OCI-LY1 (cell line): ENCODE results near the gene GADD45A.

ENCODE experiments used
- H2AFZ ChIP-seq: fragments of 200-600 bp; sonication (generic), shearing (Covaris generic); 2 replicates; pipeline ENCODE4 v1.6.0; 2014; ENCODE audit warnings: antibody characterized with exemption, mild to moderate bottlenecking, low read length
- H3F3A ChIP-seq: fragments of 200-600 bp; sonication (generic), shearing (Covaris generic); 2 replicates; pipeline ENCODE4 v1.6.0; 2014; ENCODE audit warnings: mild to moderate bottlenecking, antibody characterized with exemption, low read length, moderate library complexity; ENCODE audit not compliant: insufficient read depth
- H3K27ac ChIP-seq: fragments of 200-600 bp; sonication (generic); 2 replicates; pipeline ENCODE4 v1.5.1; 2014; ENCODE audit warnings: low read length, mixed run types, mild to moderate bottlenecking, low read depth; ENCODE audit not compliant: poor library complexity, severe bottlenecking
- H3K27me3 ChIP-seq: fragments of 200-600 bp; sonication (generic); 2 replicates; pipeline ENCODE4 v1.6.0; 2014; ENCODE audit warnings: antibody characterized with exemption, mild to moderate bottlenecking, low read length, moderate library complexity; ENCODE audit not compliant: insufficient read depth
- H3K36me3 ChIP-seq: fragments of 200-600 bp; sonication (generic); 2 replicates; pipeline ENCODE4 v1.6.1; 2014; ENCODE audit warnings: mild to moderate bottlenecking, antibody characterized with exemption, low read length, moderate library complexity, mixed read lengths; ENCODE audit not compliant: insufficient read depth
- H3K4me1 ChIP-seq: fragments of 200-600 bp; sonication (generic); 2 replicates; pipeline ENCODE4 v1.5.1; 2014; ENCODE audit warnings: mild to moderate bottlenecking, low read length, moderate library complexity; ENCODE audit not compliant: insufficient read depth, severe bottlenecking
- H3K4me2 ChIP-seq: fragments of 200-600 bp; sonication (generic), shearing (Covaris generic); 2 replicates; pipeline ENCODE4 v1.6.1; 2014; ENCODE audit warnings: low read length
- H3K4me3 ChIP-seq: fragments of 200-600 bp; sonication (generic); 2 replicates; pipeline ENCODE4 v1.5.1; 2014; ENCODE audit warnings: low read length, low read depth, mild to moderate bottlenecking, mixed read lengths; ENCODE audit not compliant: poor library complexity, severe bottlenecking
- H3K79me2 ChIP-seq: fragments of 200-600 bp; shearing (Covaris generic); 2 replicates; pipeline ENCODE4 v1.6.1; 2016; ENCODE audit warnings: mixed run types, low read length, mixed read lengths; ENCODE audit not compliant: insufficient read depth
- H3K9ac ChIP-seq: fragments of 200-600 bp; sonication (generic), shearing (Covaris generic); 2 replicates; pipeline ENCODE4 v1.6.1; 2014; ENCODE audit warnings: mild to moderate bottlenecking, low read length, mixed read lengths
- H3K9me2 ChIP-seq: fragments of 200-600 bp; sonication (generic), shearing (Covaris generic); 2 replicates; pipeline ENCODE4 v1.6.1; 2014; ENCODE audit warnings: low read depth, mild to moderate bottlenecking, low read length, mixed read lengths
- H3K9me3 ChIP-seq: fragments of 200-600 bp; shearing (Covaris generic); 2 replicates; pipeline ENCODE4 v1.6.1; 2014; ENCODE audit warnings: low read length, mixed read lengths
- H4K20me1 ChIP-seq: fragments of 200-600 bp; sonication (generic), shearing (Covaris generic); 2 replicates; pipeline ENCODE4 v1.6.0; 2016; ENCODE audit warnings: mild to moderate bottlenecking, low read length; ENCODE audit not compliant: insufficient read depth
- EZH2 ChIP-seq: fragments of 200-600 bp; sonication (generic), shearing (Covaris generic); IDR thresholded peaks from 2 replicates; pipeline ENCODE4 v1.8.0; 2017; ENCODE audit warnings: borderline replicate concordance, mixed run types, mild to moderate bottlenecking, antibody characterized with exemption, low read length, moderate library complexity, mixed read lengths
- TF ChIP-seq, protein P1 (sequence below): fragments of 200-600 bp; sonication (generic), shearing (Covaris generic); IDR thresholded peaks from 2 replicates; pipeline ENCODE4 v1.5.1; 2017; ENCODE audit warnings: mild to moderate bottlenecking, antibody characterized with exemption, low read length, moderate library complexity, mixed read lengths

Gene GADD45A

GRCh38 chr1:67673468-67674201 lies 11.4 kb upstream of the GADD45A start:
- Histone ChIP-seq H3K36me3 (no peaks in the 10 kb centered on the region), H3K9me3 (no peaks in the 10 kb centered on the region)

DNA sequence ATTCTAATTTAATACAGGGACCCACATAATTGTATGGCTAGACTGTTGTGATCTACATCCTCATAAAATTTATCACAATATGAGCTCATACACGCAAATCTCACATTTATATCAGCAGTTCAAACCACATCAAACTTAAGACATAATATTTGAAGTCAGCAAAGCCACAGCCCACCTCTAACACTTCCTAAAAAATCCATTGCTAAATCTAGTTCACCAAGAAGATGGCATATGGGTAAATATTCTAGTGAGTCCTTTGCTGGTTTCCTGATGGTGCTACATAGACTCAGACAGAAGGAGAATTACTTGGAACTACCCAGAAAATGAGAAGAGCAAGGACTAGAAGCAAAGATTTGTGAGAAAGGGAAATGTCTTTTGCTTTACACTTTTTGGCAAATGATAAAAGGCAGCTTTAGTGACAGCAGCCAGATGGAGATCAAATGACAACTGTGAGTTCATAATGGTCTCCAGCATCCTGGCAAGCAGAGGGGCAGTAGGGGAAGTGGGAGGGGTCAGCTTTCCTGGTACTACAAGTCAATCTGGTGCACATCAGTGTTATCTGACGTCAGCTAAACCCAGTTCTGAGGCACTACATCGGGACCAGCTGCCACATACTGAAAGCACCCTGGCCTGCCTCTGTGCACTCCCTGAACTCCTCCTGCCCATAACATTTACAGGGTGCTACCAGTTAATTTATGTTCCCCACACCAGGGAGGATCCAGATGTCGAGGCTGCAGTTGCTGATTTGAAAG lies 10.6 kb upstream of the GADD45A start:
- Histone ChIP-seq H3K4me1 (peaks cover 59% of the 10 kb centered on the region), H3K79me2 (no peaks in the 10 kb centered on the region), H2AFZ (no peak overlapping the region), H3K9ac (peak overlapping the region; percentile 69), H3K27me3 (no peaks in the 10 kb centered on the region), H3K9me3 (no peaks in the 10 kb centered on the region), H3K4me3 (peak overlapping the region; percentile 3), H3K9me2 (no peaks in the 10 kb centered on the region), H3K36me3 (no peaks in the 10 kb centered on the region), H3K4me2 (peak overlapping the region; percentile 59), H4K20me1 (no peaks in the 10 kb centered on the region), H3K27ac (peak overlapping the region; percentile 100), H3F3A (peaks cover 4% of the 10 kb centered on the region)
- TF ChIP-seq, protein P1, sequence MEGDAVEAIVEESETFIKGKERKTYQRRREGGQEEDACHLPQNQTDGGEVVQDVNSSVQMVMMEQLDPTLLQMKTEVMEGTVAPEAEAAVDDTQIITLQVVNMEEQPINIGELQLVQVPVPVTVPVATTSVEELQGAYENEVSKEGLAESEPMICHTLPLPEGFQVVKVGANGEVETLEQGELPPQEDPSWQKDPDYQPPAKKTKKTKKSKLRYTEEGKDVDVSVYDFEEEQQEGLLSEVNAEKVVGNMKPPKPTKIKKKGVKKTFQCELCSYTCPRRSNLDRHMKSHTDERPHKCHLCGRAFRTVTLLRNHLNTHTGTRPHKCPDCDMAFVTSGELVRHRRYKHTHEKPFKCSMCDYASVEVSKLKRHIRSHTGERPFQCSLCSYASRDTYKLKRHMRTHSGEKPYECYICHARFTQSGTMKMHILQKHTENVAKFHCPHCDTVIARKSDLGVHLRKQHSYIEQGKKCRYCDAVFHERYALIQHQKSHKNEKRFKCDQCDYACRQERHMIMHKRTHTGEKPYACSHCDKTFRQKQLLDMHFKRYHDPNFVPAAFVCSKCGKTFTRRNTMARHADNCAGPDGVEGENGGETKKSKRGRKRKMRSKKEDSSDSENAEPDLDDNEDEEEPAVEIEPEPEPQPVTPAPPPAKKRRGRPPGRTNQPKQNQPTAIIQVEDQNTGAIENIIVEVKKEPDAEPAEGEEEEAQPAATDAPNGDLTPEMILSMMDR, result no peak
- TF ChIP-seq EZH2, result no peak

More at GRCh38 chr1:67673468-67674201, 11.4 kb upstream of the GADD45A start:
- H3K27ac ChIP-seq, result peak overlapping the region; percentile 100
- H3F3A ChIP-seq, result peaks cover 4% of the 10 kb centered on the region
- peak overlapping the region; percentile 3 for H3K4me3 ChIP-seq
- no peaks in the 10 kb centered on the region for H3K27me3 ChIP-seq
- peak overlapping the region; percentile 59; the same call in 1 of the 2 replicates for H3K4me2 ChIP-seq
- H3K9ac ChIP-seq, result peak overlapping the region; percentile 69
- peaks cover 57% of the 10 kb centered on the region for H3K4me1 ChIP-seq
- no peaks in the 10 kb centered on the region for H4K20me1 ChIP-seq
- no peaks in the 10 kb centered on the region for H3K9me2 ChIP-seq
- no peaks in the 10 kb centered on the region for H3K79me2 ChIP-seq
- TF ChIP-seq, protein P1, result no peak
- TF ChIP-seq EZH2, result no peak
- H2AFZ ChIP-seq, result no peak overlapping the region

DNA sequence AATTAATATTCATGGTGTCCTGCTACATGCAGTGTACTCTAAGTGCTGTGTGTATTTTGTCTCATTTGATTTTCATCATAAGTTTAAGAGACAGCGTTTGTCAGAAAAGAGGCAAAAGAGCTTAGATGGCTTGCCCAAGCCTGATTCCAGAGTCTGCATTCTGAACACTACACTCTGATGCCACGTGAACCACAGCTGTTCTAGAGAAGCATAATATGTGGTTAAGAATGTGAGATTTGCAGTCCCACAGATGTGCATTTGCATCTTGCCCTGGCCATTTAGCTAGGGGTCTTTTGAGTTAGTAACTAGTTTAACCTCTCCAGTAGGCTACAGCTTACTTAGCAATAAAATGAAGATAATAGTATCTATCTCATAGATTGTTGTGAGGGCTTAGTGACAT lies 9.2 kb upstream of the GADD45A start:
- peak overlapping the region; percentile 59 for H3K4me2 ChIP-seq
- H3K27ac ChIP-seq, result peak overlapping the region; percentile 100
- peak overlapping the region; percentile 69 for H3K9ac ChIP-seq

More for the DNA sequence above, 9.2 kb upstream of the GADD45A start:
- Histone ChIP-seq H2AFZ (no peak overlapping the region), H3F3A (peaks cover 4% of the 10 kb centered on the region), H4K20me1 (no peaks in the 10 kb centered on the region), H3K27me3 (no peaks in the 10 kb centered on the region), H3K36me3 (no peaks in the 10 kb centered on the region), H3K79me2 (no peaks in the 10 kb centered on the region), H3K9me3 (no peaks in the 10 kb centered on the region), H3K4me3 (peak overlapping the region; percentile 26), H3K4me1 (peaks cover 61% of the 10 kb centered on the region), H3K9me2 (no peaks in the 10 kb centered on the region)
- TF ChIP-seq, protein P1, result no peak
- no peak for TF ChIP-seq EZH2
